Rectal smooth muscle tissue (tissue), 1 donor: ENCODE results near the gene CTAGE1.
"Not testable (repeated sequence)": the region's sequence is repeated elsewhere in the genome, so short reads cannot be mapped to it uniquely, and the experiment has no call there.

Source experiments
- H3K27ac ChIP-seq: one replicate; pipeline ENCODE4 v1.7.0; 2013; ENCODE audit warnings: low read depth, low read length, inconsistent platforms
- H3K27me3 ChIP-seq: one replicate; pipeline ENCODE4 v1.7.0; 2013; ENCODE audit warnings: low read length; ENCODE audit not compliant: control insufficient read depth, insufficient read depth
- H3K36me3 ChIP-seq: one replicate; pipeline ENCODE4 v1.7.0; 2013; ENCODE audit warnings: low read length; ENCODE audit not compliant: control insufficient read depth, insufficient read depth
- H3K4me1 ChIP-seq: one replicate; pipeline ENCODE4 v1.7.0; 2013; ENCODE audit warnings: low read length; ENCODE audit not compliant: control insufficient read depth, insufficient read depth
- H3K4me3 ChIP-seq: one replicate; pipeline ENCODE4 v1.7.0; 2013; ENCODE audit warnings: low read length
- H3K9ac ChIP-seq: one replicate; pipeline ENCODE4 v1.7.0; 2013; ENCODE audit warnings: low read length

The CTAGE1 gene

DNA sequence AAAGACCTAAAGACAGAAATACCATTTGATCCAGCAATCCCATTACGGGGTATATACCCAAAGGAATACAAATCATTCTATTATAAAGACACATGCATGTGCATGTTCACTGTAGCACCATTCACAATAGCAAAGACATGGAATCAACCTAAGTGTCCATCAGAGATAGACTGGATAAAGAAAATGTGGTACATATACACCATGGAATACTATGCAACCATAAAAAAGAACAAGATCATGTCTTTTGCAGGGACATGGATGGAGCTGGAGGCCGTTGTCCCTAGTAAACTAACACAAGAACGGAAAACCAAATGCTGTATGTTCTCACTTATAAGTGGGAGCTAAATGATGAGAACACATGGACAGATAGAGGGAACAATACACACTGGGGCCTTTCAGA is 33.1 kb upstream of the CTAGE1 start:
- H3K4me3 ChIP-seq, H3K36me3 ChIP-seq, H3K27ac ChIP-seq, H3K27me3 ChIP-seq, H3K4me1 ChIP-seq, H3K9ac ChIP-seq: not testable (repeated sequence)

GRCh38 chr18:22450318-22450717 is 32.6 kb upstream of the CTAGE1 start:
- not testable (repeated sequence) for H3K9ac ChIP-seq, H3K27me3 ChIP-seq, H3K4me1 ChIP-seq, H3K4me3 ChIP-seq, H3K36me3 ChIP-seq, H3K27ac ChIP-seq

GRCh38 chr18:22449753-22450152 is 32.0 kb upstream of the CTAGE1 start:
- H3K9ac ChIP-seq, H3K27me3 ChIP-seq, H3K4me3 ChIP-seq, H3K27ac ChIP-seq, H3K36me3 ChIP-seq, H3K4me1 ChIP-seq: not testable (repeated sequence)

DNA sequence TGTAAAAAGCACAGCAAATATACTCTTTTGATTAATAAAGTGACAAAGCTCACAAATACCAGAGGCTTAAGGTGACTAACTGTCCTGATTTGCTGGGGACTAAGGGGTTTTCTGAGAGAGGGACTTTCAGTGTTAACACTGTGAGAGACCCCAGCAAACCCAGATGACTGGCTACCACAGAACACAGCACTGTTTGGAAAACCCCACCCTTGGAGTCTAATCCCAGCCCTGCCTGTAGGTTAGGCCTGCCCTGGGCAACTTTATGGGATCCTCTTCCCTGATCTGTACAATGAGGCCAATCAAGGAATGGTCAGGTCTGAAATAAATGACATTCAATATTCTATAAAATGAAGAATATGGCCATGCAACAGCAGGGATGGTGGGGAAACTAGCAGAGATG is 30.5 kb upstream of the CTAGE1 start:
- Histone ChIP-seq H3K36me3 (no peaks in the 10 kb centered on the region), H3K4me3 (no peak overlapping the region), H3K27me3 (no peaks in the 10 kb centered on the region), H3K27ac (no peak overlapping the region), H3K9ac (no peak overlapping the region), H3K4me1 (no peaks in the 10 kb centered on the region)

DNA sequence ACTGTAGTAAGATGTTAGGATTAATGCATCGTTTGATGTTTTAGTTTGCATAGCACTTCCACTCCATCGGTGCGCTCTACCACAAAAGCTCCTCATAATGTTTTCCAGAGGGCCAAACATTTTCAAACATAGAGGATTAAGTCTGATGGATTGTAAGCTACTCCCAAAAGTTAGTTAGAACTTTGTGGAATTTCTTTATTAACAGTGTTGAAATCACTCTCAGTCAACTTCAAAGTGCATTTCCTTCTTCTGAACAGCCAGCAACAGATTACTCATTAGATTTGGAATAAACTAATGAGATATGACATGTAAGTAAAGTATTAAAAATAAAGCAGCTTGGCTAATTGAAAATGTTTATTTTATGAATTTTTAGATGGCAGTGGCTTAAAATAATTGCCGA is 30.1 kb upstream of the CTAGE1 start:
- Histone ChIP-seq H3K4me3 (no peak overlapping the region), H3K36me3 (no peaks in the 10 kb centered on the region), H3K27ac (no peak overlapping the region), H3K4me1 (no peaks in the 10 kb centered on the region), H3K9ac (no peak overlapping the region), H3K27me3 (no peaks in the 10 kb centered on the region)

DNA sequence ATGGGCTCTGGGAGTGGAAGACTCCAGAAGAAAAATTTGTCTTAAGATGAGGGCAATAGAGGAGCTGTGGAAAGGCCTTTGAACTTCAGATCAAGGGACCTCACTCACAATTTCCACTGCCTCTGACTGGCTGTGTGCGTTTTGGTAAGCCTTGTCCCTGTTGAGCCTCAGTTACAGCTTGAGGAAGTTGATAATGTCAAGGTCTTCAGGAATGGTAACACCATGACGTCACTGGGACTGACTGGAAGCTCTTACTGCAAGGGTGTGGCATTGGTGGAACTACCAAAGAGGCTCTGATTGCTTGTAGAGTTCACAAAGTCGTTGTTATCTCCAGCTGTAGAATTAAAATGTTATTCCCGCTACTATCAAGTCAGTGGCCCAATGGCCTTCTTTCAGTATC is 29.2 kb upstream of the CTAGE1 start:
- Histone ChIP-seq H3K4me3 (no peak overlapping the region), H3K27me3 (no peaks in the 10 kb centered on the region), H3K27ac (no peak overlapping the region), H3K4me1 (no peaks in the 10 kb centered on the region), H3K9ac (no peak overlapping the region), H3K36me3 (no peaks in the 10 kb centered on the region)

- no peaks in the 10 kb centered on the region for H3K27me3 ChIP-seq
- no peak overlapping the region for H3K27ac ChIP-seq
- H3K4me3 ChIP-seq = no peak overlapping the region
- no peak overlapping the region for H3K9ac ChIP-seq
- no peaks in the 10 kb centered on the region for H3K36me3 ChIP-seq
- H3K4me1 ChIP-seq = no peaks in the 10 kb centered on the region
These were observed 28.6 kb upstream of the CTAGE1 start for GRCh38 chr18:22446325-22446724.

DNA sequence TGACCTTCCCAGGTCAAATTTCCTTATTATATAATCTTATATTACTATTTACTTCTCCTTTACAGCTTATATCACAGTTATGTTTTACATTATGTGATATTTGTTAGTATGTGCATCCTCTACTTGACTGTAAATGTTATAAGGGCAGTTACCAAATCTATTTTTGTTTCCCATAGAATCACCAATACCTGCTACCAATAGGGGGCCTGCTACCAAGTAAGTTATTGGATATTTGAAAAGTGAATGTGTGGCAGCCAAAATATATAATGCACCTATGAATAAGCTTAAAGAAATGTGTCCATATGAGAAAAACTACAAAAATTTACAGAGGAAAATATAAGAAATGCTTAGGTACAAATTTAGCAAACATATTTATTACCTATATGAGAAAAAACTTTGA is 23.9 kb upstream of the CTAGE1 start:
- H3K36me3 ChIP-seq = no peaks in the 10 kb centered on the region
- H3K4me1 ChIP-seq = no peaks in the 10 kb centered on the region
- H3K27me3 ChIP-seq = no peaks in the 10 kb centered on the region
- H3K9ac ChIP-seq = no peak overlapping the region
- H3K4me3 ChIP-seq = no peak overlapping the region
- no peak overlapping the region for H3K27ac ChIP-seq

DNA sequence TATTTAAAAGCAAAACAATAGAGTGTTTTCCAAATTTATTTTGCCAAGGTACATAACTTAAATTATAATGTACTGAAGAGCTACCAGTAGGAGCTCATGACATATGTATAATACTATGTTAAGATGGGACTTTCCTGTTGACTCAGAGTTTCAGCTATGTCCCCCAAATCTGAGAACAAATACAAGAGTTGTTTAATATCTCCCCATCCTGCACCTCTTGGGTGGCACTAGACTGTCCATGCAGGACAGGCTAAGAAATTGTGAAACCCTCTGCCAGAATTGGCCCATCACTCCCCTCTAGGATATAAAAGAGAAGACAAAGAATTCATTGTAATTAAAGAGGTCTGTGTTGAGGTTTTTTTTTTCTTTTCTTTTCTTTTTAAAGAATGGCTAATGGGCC is 21.7 kb upstream of the CTAGE1 start:
- Histone ChIP-seq H3K4me3 (no peak overlapping the region), H3K27me3 (no peaks in the 10 kb centered on the region)

DNA sequence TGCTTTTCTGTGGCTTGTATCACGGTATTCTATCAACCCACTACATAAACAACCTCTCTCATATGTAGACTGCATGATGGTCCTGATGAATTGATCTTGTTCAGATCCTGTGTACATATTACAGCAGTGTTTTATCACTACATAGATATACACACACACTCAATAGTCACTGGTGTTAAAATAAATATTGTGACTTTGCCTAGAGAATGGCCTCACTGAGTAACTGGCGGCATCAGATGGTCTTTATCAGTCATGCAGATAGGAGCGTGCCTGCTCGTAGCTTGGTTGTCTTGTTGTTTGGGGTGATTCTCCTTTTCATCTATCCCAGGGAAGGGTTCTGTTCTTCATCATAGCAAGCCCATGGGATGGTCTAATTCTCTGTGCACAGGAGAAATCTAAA is 18.4 kb upstream of the CTAGE1 start:
- Histone ChIP-seq H3K36me3 (no peaks in the 10 kb centered on the region), H3K9ac (no peak overlapping the region), H3K4me1 (no peaks in the 10 kb centered on the region), H3K4me3 (no peak overlapping the region), H3K27me3 (no peaks in the 10 kb centered on the region), H3K27ac (no peak overlapping the region)

More for the DNA sequence above, 21.7 kb upstream of the CTAGE1 start:
- H3K27ac ChIP-seq = no peak overlapping the region
- H3K4me1 ChIP-seq = no peaks in the 10 kb centered on the region
- H3K36me3 ChIP-seq = no peaks in the 10 kb centered on the region
- H3K9ac ChIP-seq = no peak overlapping the region

GRCh38 chr18:22434973-22435608 is 17.4 kb upstream of the CTAGE1 start:
- Histone ChIP-seq H3K27ac (no peak overlapping the region), H3K4me1 (no peaks in the 10 kb centered on the region), H3K4me3 (no peak overlapping the region), H3K27me3 (no peaks in the 10 kb centered on the region), H3K9ac (no peak overlapping the region), H3K36me3 (no peaks in the 10 kb centered on the region)

GRCh38 chr18:22433956-22434355 is 16.2 kb upstream of the CTAGE1 start:
- Histone ChIP-seq H3K36me3 (no peaks in the 10 kb centered on the region), H3K4me1 (no peaks in the 10 kb centered on the region), H3K9ac (no peak overlapping the region), H3K27ac (no peak overlapping the region), H3K27me3 (no peaks in the 10 kb centered on the region), H3K4me3 (no peak overlapping the region)

DNA sequence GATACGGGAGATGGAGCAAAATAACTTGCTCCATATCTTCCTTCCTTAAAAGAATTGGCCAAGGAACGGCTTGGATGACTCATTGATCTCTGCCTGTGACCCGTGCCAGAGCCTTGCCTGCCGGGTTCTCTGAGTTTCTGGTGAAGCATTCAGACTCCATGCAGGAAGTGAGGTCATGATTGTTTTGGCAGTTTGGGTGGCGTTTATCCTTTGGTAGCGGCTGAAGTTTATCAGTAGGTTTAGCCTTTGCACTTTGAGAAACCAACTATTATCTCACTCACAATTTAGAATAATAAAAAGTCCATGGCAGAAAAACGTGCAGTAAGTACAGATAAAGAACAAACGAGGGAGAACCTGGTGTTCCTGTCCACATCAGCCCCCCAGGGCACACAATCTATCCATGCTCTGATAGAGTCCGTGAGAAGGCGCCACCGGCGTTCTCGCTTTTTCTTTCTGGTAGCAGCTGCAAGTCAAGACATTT is 15.0 kb upstream of the CTAGE1 start:
- Histone ChIP-seq H3K9ac (no peak overlapping the region), H3K27me3 (no peaks in the 10 kb centered on the region), H3K4me3 (no peak overlapping the region), H3K27ac (no peak overlapping the region), H3K4me1 (no peaks in the 10 kb centered on the region), H3K36me3 (no peaks in the 10 kb centered on the region)
